Measurements from ENCODE around the gene ME1.
"Not testable (repeated sequence)": the region's sequence is repeated elsewhere in the genome, so short reads cannot be mapped to it uniquely, and the experiment has no call there.

Gene ME1

GRCh38 chr6:83308833-83309232 lies 122.0 kb downstream of the ME1 start:
- Histone ChIP-seq H3K4me3 (no peak overlapping the region), H3K4me2 (no peak overlapping the region), H3K4me1 (peaks cover 0 to 4% (median 0%) of the 10 kb centered on the region in 10 experiments; a peak in 1 of 20 replicates), H3K27ac (no peak overlapping the region), H4K20me1 (no peaks in the 10 kb centered on the region), H3K9ac (no peak overlapping the region), H3K36me3 (no peaks in the 10 kb centered on the region), H3K9me3 (replicated peaks in 1 of 11) (no peaks in the 10 kb centered on the region), H3K27me3 (no peaks in the 10 kb centered on the region)
- no peak for TF ChIP-seq Cebpa-rat (IDR thresholded peaks at IDR 0.05)

DNA sequence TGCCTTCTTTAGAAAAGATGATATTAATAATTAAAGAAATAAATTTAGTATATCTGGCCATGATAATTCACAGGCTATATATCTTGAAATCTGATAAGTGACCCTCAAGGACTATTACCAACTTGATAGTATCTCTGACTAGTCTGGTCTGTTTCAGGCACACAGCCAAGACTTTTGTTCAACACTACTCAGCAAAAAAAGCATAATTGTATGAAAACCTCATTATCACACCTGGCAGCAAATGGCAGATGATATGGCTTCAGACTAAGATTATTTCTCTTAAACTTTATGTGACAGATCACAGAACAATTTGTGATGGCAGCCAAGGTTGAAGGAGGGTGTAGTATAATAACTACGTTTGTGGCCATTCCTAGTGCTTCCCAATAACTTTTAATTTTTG lies 123.0 kb downstream of the ME1 start:
- no peak for TF ChIP-seq Cebpa-rat (IDR thresholded peaks at IDR 0.05)
- H3K36me3 ChIP-seq: no peaks in the 10 kb centered on the region
- no peak overlapping the region for H3K9ac ChIP-seq
- H3K27me3 ChIP-seq: no peaks in the 10 kb centered on the region
- H3K4me2 ChIP-seq: no peak overlapping the region
- H3K27ac ChIP-seq: no peak overlapping the region
- peaks cover 0 to 4% (median 0%) of the 10 kb centered on the region in 10 experiments; a peak in 1 of 20 replicates for H3K4me1 ChIP-seq
- no peak overlapping the region for H3K4me3 ChIP-seq
- no peaks in the 10 kb centered on the region for H3K9me3 ChIP-seq (replicated peaks in 1 of 11)
- H4K20me1 ChIP-seq: no peaks in the 10 kb centered on the region

DNA sequence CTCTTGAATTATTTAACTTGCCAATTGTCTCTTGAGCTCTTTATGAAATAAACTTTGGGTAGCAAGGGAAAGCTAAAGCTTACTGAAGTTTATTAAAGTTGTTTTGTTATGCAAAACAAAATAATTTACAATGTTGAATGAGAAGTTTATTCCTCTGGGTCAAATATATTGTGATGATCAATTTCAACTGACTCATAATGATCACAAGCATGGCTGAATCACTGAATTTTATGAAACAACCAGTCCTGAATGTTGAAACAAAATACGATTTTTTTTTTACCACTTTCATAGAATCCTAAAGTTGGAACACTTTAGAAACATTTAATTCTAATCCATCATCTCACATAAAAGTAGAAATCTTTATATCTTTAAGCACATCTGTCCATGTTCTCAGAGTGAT lies 127.4 kb downstream of the ME1 start:
- Histone ChIP-seq H3K9me3 (replicated peaks in 1 of 11) (no peaks in the 10 kb centered on the region), H3K4me2 (no peak overlapping the region), H4K20me1 (no peaks in the 10 kb centered on the region), H3K27me3 (no peaks in the 10 kb centered on the region), H3K4me1 (no peaks in the 10 kb centered on the region), H3K27ac (no peak overlapping the region), H3K36me3 (no peaks in the 10 kb centered on the region), H3K9ac (no peak overlapping the region), H3K4me3 (no peak overlapping the region)
- no peak for TF ChIP-seq Cebpa-rat (IDR thresholded peaks at IDR 0.05)

DNA sequence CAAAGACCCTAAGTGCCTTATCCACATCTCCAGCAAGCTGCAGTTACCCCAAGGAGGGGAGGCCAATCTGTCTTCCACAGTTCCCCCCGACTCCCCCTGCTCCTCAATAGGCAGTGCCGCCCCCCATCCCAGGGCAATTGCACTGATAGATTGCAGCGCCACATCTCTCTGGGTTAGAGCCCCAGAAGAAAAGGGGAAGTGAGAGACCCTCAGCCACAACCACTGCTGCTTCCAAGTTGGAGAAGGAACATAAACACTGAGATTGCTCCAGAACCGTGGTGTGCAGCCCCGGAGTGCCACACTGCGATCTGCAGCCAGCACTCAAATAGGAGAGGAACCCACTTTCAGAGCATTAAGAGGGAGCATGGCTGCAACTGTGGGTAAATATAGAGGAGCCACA lies 136.2 kb downstream of the ME1 start:
- Histone ChIP-seq H3K4me3 (no peak overlapping the region), H3K9me3 (replicated peaks in 1 of 11) (no peaks in the 10 kb centered on the region), H3K4me2 (no peak overlapping the region), H3K27ac (no peak overlapping the region), H3K4me1 (no peaks in the 10 kb centered on the region), H4K20me1 (no peaks in the 10 kb centered on the region), H3K36me3 (no peaks in the 10 kb centered on the region), H3K9ac (no peak overlapping the region), H3K27me3 (no peaks in the 10 kb centered on the region)
- TF ChIP-seq Cebpa-rat (IDR thresholded peaks at IDR 0.05): no peak

GRCh38 chr6:83292900-83293843 lies 137.7 kb downstream of the ME1 start:
- H4K20me1 ChIP-seq: no peaks in the 10 kb centered on the region
- H3K9me3 ChIP-seq (replicated peaks in 1 of 11): no peaks in the 10 kb centered on the region
- TF ChIP-seq Cebpa-rat (IDR thresholded peaks at IDR 0.05): no peak
- H3K27ac ChIP-seq: no peak overlapping the region
- H3K9ac ChIP-seq: no peak overlapping the region
- no peaks in the 10 kb centered on the region for H3K36me3 ChIP-seq
- no peaks in the 10 kb centered on the region for H3K27me3 ChIP-seq
- no peak overlapping the region for H3K4me3 ChIP-seq
- no peak overlapping the region for H3K4me2 ChIP-seq
- no peaks in the 10 kb centered on the region for H3K4me1 ChIP-seq

DNA sequence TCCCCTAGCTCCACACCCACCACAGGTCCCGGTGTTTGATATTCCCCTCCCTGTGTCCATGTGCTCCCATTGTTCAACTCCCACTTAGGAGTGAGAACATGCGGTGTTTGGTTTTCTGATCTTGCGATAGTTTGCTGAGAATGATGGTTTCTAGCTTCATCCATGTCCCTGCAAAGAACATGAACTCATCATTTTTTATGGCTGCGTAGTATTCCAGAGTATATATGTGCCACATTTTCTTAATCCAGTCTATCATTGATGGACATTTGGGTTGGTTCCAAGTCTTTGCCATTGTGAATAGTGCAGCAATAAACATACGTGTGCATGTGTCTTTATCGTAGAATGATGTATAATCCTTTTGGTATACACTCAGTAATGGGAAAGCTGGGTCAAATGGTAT lies 143.6 kb downstream of the ME1 start:
- not testable (repeated sequence) for H3K27ac ChIP-seq; H3K4me2 ChIP-seq; H3K9ac ChIP-seq; H3K36me3 ChIP-seq; H3K27me3 ChIP-seq; H3K4me1 ChIP-seq; H3K4me3 ChIP-seq; H4K20me1 ChIP-seq; H3K9me3 ChIP-seq (replicated peaks in 1 of 11)

GRCh38 chr6:83285917-83286316 lies 144.9 kb downstream of the ME1 start:
- Histone ChIP-seq H3K4me2 (no peak overlapping the region), H4K20me1 (no peaks in the 10 kb centered on the region), H3K36me3 (no peaks in the 10 kb centered on the region), H3K27ac (no peak overlapping the region), H3K4me1 (no peaks in the 10 kb centered on the region), H3K27me3 (no peaks in the 10 kb centered on the region), H3K4me3 (no peak overlapping the region), H3K9me3 (replicated peaks in 1 of 11) (no peaks in the 10 kb centered on the region), H3K9ac (no peak overlapping the region)
- no peak for TF ChIP-seq Cebpa-rat (IDR thresholded peaks at IDR 0.05)

DNA sequence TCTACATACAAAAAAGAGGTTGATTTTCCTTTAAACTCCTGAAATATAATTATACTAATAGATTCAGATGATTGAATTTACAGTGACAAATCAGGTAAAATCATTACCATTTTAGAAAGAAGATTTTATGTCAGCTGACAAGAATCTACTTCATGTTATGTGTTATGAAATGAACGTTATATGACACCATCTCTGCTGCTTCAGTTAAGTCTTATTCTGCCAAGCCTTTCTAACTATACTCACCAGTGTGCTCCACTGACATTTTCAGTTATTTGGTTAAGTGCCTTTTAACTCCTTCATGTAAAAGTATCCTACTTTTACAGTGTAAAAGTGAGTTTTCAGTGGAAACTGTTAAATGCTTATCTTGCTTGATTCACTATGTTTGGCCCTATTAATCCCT lies 157.3 kb downstream of the ME1 start:
- H3K36me3 ChIP-seq: no peaks in the 10 kb centered on the region
- H3K9ac ChIP-seq: no peak overlapping the region
- no peaks in the 10 kb centered on the region for H3K4me1 ChIP-seq
- H3K4me2 ChIP-seq: no peak overlapping the region
- no peaks in the 10 kb centered on the region for H3K27me3 ChIP-seq
- no peak overlapping the region for H3K4me3 ChIP-seq
- no peak for TF ChIP-seq Cebpa-rat (IDR thresholded peaks at IDR 0.05)
- no peaks in the 10 kb centered on the region for H4K20me1 ChIP-seq
- H3K27ac ChIP-seq: no peak overlapping the region
- H3K9me3 ChIP-seq (replicated peaks in 1 of 11): no peaks in the 10 kb centered on the region

- no peak overlapping the region for H3K4me3 ChIP-seq
- H3K27me3 ChIP-seq: no peaks in the 10 kb centered on the region
- H3K9me3 ChIP-seq (replicated peaks in 1 of 11): no peaks in the 10 kb centered on the region
- TF ChIP-seq Cebpa-rat (IDR thresholded peaks at IDR 0.05): no peak
- H3K27ac ChIP-seq: no peak overlapping the region
- H4K20me1 ChIP-seq: no peaks in the 10 kb centered on the region
- no peak overlapping the region for H3K4me2 ChIP-seq
- H3K4me1 ChIP-seq: no peaks in the 10 kb centered on the region
- no peaks in the 10 kb centered on the region for H3K36me3 ChIP-seq
- no peak overlapping the region for H3K9ac ChIP-seq
Measured at GRCh38 chr6:83270971-83271719, 159.7 kb downstream of the ME1 start.

- Histone ChIP-seq H3K9ac (no peak overlapping the region), H3K4me1 (no peaks in the 10 kb centered on the region), H3K27ac (no peak overlapping the region), H3K36me3 (no peaks in the 10 kb centered on the region), H3K4me2 (no peak overlapping the region), H3K27me3 (no peaks in the 10 kb centered on the region), H3K9me3 (replicated peaks in 1 of 11) (no peaks in the 10 kb centered on the region), H3K4me3 (no peak overlapping the region), H4K20me1 (no peaks in the 10 kb centered on the region)
- TF ChIP-seq Cebpa-rat (IDR thresholded peaks at IDR 0.05): no peak
Measured at GRCh38 chr6:83265384-83265783, 165.5 kb downstream of the ME1 start.
